Skin epidermis (tissue), 12 donors: ENCODE measurements around the gene HPS1.

Source experiments
- H3K27ac ChIP-seq, 21 experiments: fragments of 200-600 bp; sonication (generic) in 11 of 21; one replicate each; pipeline ENCODE4 v1.5.0; 2020; ENCODE audit warnings: mild to moderate bottlenecking in 3 of 21, inconsistent platforms in 2 of 21, moderate library complexity in 2 of 21
- H3K4me3 ChIP-seq, 7 experiments: fragments of 200-600 bp; sonication (generic) in 2 of 7; one replicate each; pipeline ENCODE4 v1.5.0; 2020; ENCODE audit warnings: inconsistent platforms in 2 of 7, mild to moderate bottlenecking in 2 of 7, moderate library complexity in 1 of 7

The HPS1 gene

GRCh38 chr10:98374217-98374985 is 72.3 kb downstream of the HPS1 start:
- Histone ChIP-seq H3K4me3 (no peak overlapping the region), H3K27ac (no peak overlapping the region)

GRCh38 chr10:98373260-98374040 is 73.3 kb downstream of the HPS1 start:
- no peak overlapping the region for H3K4me3 ChIP-seq
- no peak overlapping the region for H3K27ac ChIP-seq

GRCh38 chr10:98370831-98371820 is 75.6 kb downstream of the HPS1 start:
- no peak overlapping the region for H3K4me3 ChIP-seq
- no peak overlapping the region for H3K27ac ChIP-seq

- no peak overlapping the region for H3K27ac ChIP-seq
- no peak overlapping the region for H3K4me3 ChIP-seq
Measured at GRCh38 chr10:98369801-98370200, 76.9 kb downstream of the HPS1 start.

GRCh38 chr10:98368644-98369043 is 78.1 kb downstream of the HPS1 start:
- Histone ChIP-seq H3K4me3 (no peak overlapping the region), H3K27ac (no peak overlapping the region)

GRCh38 chr10:98367604-98368451 is 78.9 kb downstream of the HPS1 start:
- H3K27ac ChIP-seq, result no peak overlapping the region
- H3K4me3 ChIP-seq, result no peak overlapping the region
